ENCODE measurements around the gene OR2C3. TPM values are rescaled to one million over a fixed set of nuclear protein-coding genes. Genes with fewer than 3 reads are reported as not detected.

Gene OR2C3
- total and polyA plus RNA-seq, 2 of the 8 experiments (the other 6 are each of a cell fraction or from before 2014, with no cell fraction given), result not detected

DNA sequence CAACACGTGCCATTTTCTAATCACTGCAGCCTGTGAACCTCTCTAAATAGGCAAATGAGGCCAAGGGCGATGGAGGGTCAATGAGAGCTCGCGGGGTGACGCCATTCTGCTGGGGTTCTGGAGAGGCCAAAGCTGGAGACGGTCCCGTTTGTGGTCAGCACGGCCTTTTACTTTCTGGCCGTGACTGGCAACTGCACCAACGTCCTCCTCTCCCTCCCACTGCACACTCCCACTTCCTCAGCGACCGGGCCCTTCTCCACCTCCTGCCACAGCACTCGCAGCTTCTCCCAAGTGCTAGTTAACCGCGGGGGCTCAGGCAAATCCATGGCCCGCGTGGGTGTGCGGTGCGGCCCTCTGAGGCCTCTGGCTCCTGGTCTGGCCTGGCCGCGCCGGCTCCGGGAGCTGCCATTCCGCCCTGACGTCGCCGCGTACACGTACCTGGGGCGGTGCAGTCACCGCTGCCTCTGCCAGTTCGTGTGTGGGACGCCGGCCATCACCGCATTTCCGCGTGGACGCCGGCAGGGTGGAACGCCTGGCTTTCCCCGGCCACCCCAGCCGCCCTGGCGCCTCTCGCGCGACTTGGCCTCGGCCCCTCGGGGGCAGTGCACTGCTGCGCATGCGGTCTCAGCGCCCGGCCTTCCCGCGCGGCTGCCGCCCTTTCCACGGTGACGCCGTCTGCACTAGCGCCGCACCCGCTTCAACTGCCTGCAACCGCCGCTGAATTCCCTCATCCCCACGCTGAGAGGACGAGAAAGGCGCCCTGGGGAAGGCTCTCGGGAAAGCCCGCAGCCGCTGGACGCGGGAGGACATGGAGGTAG, 18.2 kb downstream of the OR2C3 start:
- Histone ChIP-seq H3K23ac (ENCODE audit: insufficient read length) (no peak overlapping the region), H2AK5ac (ENCODE audit: low read depth, low read length) (no peak overlapping the region), H2AFZ (ENCODE audit: low read length) (no peak overlapping the region), H3K9me3 (ENCODE audit: insufficient read depth in 2 of 2, low read depth in 1 of 2, low read length in 1 of 2) (peaks cover 12 to 34% of the 10 kb centered on the region in 2 experiments; a peak in 3 of 4 replicates), H3K4ac (replicated peaks; ENCODE audit: insufficient read length, low read depth, low read length) (no peak overlapping the region), H3K79me1 (ENCODE audit: low read depth, low read length) (no peaks in the 10 kb centered on the region), H4K5ac (ENCODE audit: insufficient read length, low read depth, low read length) (no peak overlapping the region), H2BK5ac (ENCODE audit: low read depth, low read length) (no peak overlapping the region), H2BK120ac (replicated peaks; ENCODE audit: low read depth, low read length) (no peak overlapping the region), H3K14ac (ENCODE audit: insufficient read length) (no peak overlapping the region), H4K91ac (replicated peaks; ENCODE audit: insufficient read length, low read length) (no peak overlapping the region), H3K9ac (replicated peaks in 1 of 4; ENCODE audit: extremely low read depth in 1 of 4, low read depth in 3 of 4, low read length in 3 of 4) (no peak overlapping the region), H4K8ac (ENCODE audit: extremely low read depth, insufficient read depth, low read length) (peak overlapping the region; percentile 79; the same call in 1 of the 2 replicates), H2BK20ac (ENCODE audit: low read length) (no peak overlapping the region), H3K27me3 (replicated peaks in 1 of 4; ENCODE audit: control insufficient read depth in 3 of 4, extremely low read depth in 1 of 4, insufficient read depth in 3 of 4, low read length in 3 of 4) (no peaks in the 10 kb centered on the region), H3K27ac (ENCODE audit: low read depth, low read length) (no peak overlapping the region), H3K79me2 (ENCODE audit: control insufficient read depth in 1 of 2, insufficient read depth in 2 of 2, low read length in 2 of 2) (no peaks in the 10 kb centered on the region), H3K36me3 (ENCODE audit: control insufficient read depth in 2 of 4, insufficient read depth in 4 of 4, low read length in 3 of 4) (no peaks in the 10 kb centered on the region), H4K20me1 (replicated peaks in 1 of 2; ENCODE audit: control insufficient read depth in 1 of 2, insufficient read depth in 2 of 2, low read length in 2 of 2) (no peaks in the 10 kb centered on the region), H3K23me2 (ENCODE audit: low read depth, low read length) (no peaks in the 10 kb centered on the region), H2BK12ac (ENCODE audit: low read depth, low read length) (no peak overlapping the region), H2BK15ac (ENCODE audit: low read length) (no peak overlapping the region), H3K56ac (replicated peaks; ENCODE audit: insufficient read length, low read depth, low read length) (no peak overlapping the region), H3K18ac (ENCODE audit: extremely low read depth, low read length) (no peak overlapping the region), H3K4me3 (ENCODE audit: extremely low read depth in 1 of 4, insufficient read depth in 2 of 4, low read depth in 3 of 4, low read length in 4 of 4) (no peak overlapping the region), H3K4me1 (replicated peaks in 1 of 4; ENCODE audit: control insufficient read depth in 3 of 4, insufficient read depth in 4 of 4, low read length in 3 of 4) (no peaks in the 10 kb centered on the region; a peak in 1 of 7 replicates), H3K4me2 (ENCODE audit: insufficient read depth in 1 of 2, low read depth in 2 of 2, low read length in 2 of 2) (no peak overlapping the region)
- TF ChIP-seq BACH1 (IDR thresholded peaks at IDR 0.05; ENCODE audit: low read length), result no peak
- no peak for TF ChIP-seq RBBP5 (IDR thresholded peaks at IDR 0.05; ENCODE audit: borderline replicate concordance, low read depth, low read length)
- TF ChIP-seq JUND (IDR thresholded peaks at IDR 0.05; ENCODE audit: low read length), result no peak
- no peak for TF ChIP-seq ZNF274 (IDR thresholded peaks at IDR 0.05; ENCODE audit: borderline replicate concordance, extremely low read depth, low read length)
- no peak for TF ChIP-seq SUZ12 (IDR thresholded peaks at IDR 0.05; ENCODE audit: low read length)
- no peak for TF ChIP-seq NANOG (IDR thresholded peaks at IDR 0.05; ENCODE audit: insufficient read depth, low read depth, low read length, poor library complexity, severe bottlenecking)
- TF ChIP-seq, protein P1, sequence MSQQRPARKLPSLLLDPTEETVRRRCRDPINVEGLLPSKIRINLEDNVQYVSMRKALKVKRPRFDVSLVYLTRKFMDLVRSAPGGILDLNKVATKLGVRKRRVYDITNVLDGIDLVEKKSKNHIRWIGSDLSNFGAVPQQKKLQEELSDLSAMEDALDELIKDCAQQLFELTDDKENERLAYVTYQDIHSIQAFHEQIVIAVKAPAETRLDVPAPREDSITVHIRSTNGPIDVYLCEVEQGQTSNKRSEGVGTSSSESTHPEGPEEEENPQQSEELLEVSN (IDR thresholded peaks at IDR 0.05), result no peak
- TF ChIP-seq RAD21 (IDR thresholded peaks at IDR 0.05 in 1 of 2, conservative IDR thresholded peaks at IDR 0.05 in 1 of 2; ENCODE audit: low read depth in 2 of 2, low read length in 2 of 2), result no peak
- TF ChIP-seq EZH2 (IDR thresholded peaks at IDR 0.05; ENCODE audit: low read depth, low read length, severe bottlenecking), result no peak
- WGBS, 2 experiments (ENCODE audit: extremely low coverage in 1 of 2, insufficient coverage in 1 of 2, insufficient read length in 1 of 2, insufficient replicate concordance in 2 of 2, low coverage in 1 of 2, low lambda C conversion rate in 2 of 2, missing lambda C conversion rate in 1 of 2), result 92% methylated on average over 61 of the region's 72 CpGs; no CpG with 5 or more reads in 1 of the 2 experiments
- CTCF ChIA-PET (ENCODE audit: partially characterized antibody), result interaction anchor here (1.3 to 1.4 kb wide), 2 partner anchors 14 to 29 kb away, joined by 3 to 5 read pairs; no protein-coding TSS in a partner anchor
- DNase-seq (ENCODE audit: low read depth in 1 of 2, low spot score in 2 of 2) (no peak), FAIRE-seq (no peak)
- POLR2A ChIA-PET (ENCODE audit: partially characterized antibody), result interaction anchor here (1.3 kb wide), 1 partner anchor 69 kb away, joined by 3 read pairs; no protein-coding TSS in a partner anchor

Data from H1 (cell line).